ENCODE measurements around the gene SCAMP2. TPM values are rescaled to one million over a fixed set of nuclear protein-coding genes. Genes with fewer than 3 reads are reported as not detected.

SCAMP2 gene
- total and polyA plus RNA-seq, 4 donors = 21.7 to 42.5 (median 29.1) TPM

DNA sequence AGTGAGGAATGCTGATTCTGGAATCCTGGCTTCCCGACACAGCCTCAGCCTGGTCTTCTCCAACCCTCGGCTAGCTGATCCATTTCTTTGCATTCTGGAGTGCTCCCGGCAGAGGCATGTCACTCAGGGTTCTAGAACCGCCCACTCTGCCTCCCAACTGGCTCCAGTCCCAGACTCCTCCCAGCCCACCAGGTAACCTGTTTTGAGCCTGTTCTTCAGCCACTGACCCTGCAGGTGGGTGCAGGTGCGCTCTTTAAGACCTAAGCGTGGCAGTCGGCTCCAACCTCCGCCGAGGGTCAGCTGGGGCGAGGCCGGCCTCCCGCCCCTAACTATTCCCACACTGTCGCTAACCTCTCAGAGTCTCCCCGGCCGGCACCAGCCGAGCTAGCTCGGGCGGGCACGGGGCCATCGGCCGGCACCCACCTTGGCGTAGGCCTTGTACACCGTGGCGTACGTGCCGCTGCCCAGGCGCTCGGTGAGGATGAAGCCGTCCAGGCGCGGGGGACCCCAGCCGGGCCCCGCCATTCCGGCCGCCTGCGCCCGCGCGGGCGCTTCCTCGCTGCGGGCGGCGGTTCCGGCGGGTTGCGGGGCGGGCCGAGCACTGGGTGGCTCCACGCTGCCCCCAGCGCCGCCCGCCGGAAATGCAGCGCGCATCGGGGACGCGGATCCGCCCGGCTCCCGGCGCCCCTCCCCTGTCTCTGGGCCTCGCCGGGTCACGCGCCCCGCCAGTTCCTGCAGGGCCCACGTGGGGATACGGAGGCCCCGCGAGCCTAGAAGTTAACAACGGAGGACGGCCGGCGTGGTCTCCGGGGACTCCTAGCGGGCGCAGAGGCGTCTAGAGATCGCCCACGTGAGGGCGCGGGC lies 30.4 kb downstream of the SCAMP2 start, which contains the start of gene ULK3:
Gene ULK3 (minus strand): TSS at position 576 of the 864 bp plus-strand sequence. CDS start 51 bp downstream, at position 525.
- TF ChIP-seq YY1 (IDR thresholded peaks at IDR 0.05) (no peak), HNF4G (IDR thresholded peaks at IDR 0.05) (no peak), RAD21 (IDR thresholded peaks at IDR 0.05) (peak in 1 of 2 donors; percentile 36), FOXA2 (IDR thresholded peaks at IDR 0.05) (no peak), NR2F2 (IDR thresholded peaks at IDR 0.05) (no peak), GABPA (IDR thresholded peaks at IDR 0.05 in 1 of 2, conservative IDR thresholded peaks at IDR 0.05 in 1 of 2) (peak in 1 of 2 donors; percentile 74), ZBTB33 (IDR thresholded peaks at IDR 0.05) (no peak)
- TF ChIP-seq, protein P1, sequence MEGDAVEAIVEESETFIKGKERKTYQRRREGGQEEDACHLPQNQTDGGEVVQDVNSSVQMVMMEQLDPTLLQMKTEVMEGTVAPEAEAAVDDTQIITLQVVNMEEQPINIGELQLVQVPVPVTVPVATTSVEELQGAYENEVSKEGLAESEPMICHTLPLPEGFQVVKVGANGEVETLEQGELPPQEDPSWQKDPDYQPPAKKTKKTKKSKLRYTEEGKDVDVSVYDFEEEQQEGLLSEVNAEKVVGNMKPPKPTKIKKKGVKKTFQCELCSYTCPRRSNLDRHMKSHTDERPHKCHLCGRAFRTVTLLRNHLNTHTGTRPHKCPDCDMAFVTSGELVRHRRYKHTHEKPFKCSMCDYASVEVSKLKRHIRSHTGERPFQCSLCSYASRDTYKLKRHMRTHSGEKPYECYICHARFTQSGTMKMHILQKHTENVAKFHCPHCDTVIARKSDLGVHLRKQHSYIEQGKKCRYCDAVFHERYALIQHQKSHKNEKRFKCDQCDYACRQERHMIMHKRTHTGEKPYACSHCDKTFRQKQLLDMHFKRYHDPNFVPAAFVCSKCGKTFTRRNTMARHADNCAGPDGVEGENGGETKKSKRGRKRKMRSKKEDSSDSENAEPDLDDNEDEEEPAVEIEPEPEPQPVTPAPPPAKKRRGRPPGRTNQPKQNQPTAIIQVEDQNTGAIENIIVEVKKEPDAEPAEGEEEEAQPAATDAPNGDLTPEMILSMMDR (IDR thresholded peaks at IDR 0.05; ENCODE audit: low read depth, low read length, missing input control) = peak; percentile 85
- H3K9ac ChIP-seq (ENCODE audit: low read depth in 1 of 2, low read length in 2 of 2) = peak within 1 kb of the TSS; percentile 19 to 39
- no peaks in the 10 kb centered on the region for H3K9me3 ChIP-seq (ENCODE audit: control insufficient read depth in 4 of 4, low read length in 3 of 4)
- 1% methylated on average over 84 of the region's 84 CpGs for WGBS
- H3K27ac ChIP-seq (ENCODE audit: low read depth in 1 of 2, low read length in 2 of 2) = peak within 1 kb of the TSS; percentile 66 to 78
- no peaks in the 10 kb centered on the region for H3K27me3 ChIP-seq (ENCODE audit: control insufficient read depth in 4 of 4, insufficient read depth in 4 of 4, low read length in 3 of 4)
- H3K4me3 ChIP-seq (ENCODE audit: low read depth in 1 of 3, low read length in 3 of 3) = peak within 1 kb of the TSS; percentile 74 to 77 (median 74)
- peaks cover 3 to 18% (median 11%) of the 10 kb centered on the region in 4 donors for H3K4me1 ChIP-seq (ENCODE audit: control insufficient read depth in 4 of 4, insufficient read depth in 4 of 4, low read length in 3 of 4)
- DNase-seq (ENCODE audit: low spot score) = peak; percentile 94
- peaks cover 2 to 21% (median 7%) of the 10 kb centered on the region in 4 donors for H3K36me3 ChIP-seq (ENCODE audit: control insufficient read depth in 4 of 4, insufficient read depth in 3 of 4, low read depth in 1 of 4, low read length in 3 of 4)

- Histone ChIP-seq H3K4me3 (ENCODE audit: low read depth in 1 of 3, low read length in 3 of 3) (peak overlapping the region in 1 of 3 donors; percentile 74), H3K4me1 (ENCODE audit: control insufficient read depth in 4 of 4, insufficient read depth in 4 of 4, low read length in 3 of 4) (peaks cover 0 to 16% (median 8%) of the 10 kb centered on the region in 4 donors), H3K27me3 (ENCODE audit: control insufficient read depth in 4 of 4, insufficient read depth in 4 of 4, low read length in 3 of 4) (no peaks in the 10 kb centered on the region), H3K9me3 (ENCODE audit: control insufficient read depth in 4 of 4, low read length in 3 of 4) (no peaks in the 10 kb centered on the region), H3K36me3 (ENCODE audit: control insufficient read depth in 4 of 4, insufficient read depth in 3 of 4, low read depth in 1 of 4, low read length in 3 of 4) (peaks cover 5 to 20% (median 7%) of the 10 kb centered on the region in 4 donors), H3K27ac (ENCODE audit: low read depth in 1 of 2, low read length in 2 of 2) (no peak overlapping the region), H3K9ac (ENCODE audit: low read depth in 1 of 2, low read length in 2 of 2) (no peak overlapping the region)
- DNase-seq (ENCODE audit: low spot score) = no peak
- 91% methylated on average over 14 of the region's 14 CpGs for WGBS
- TF ChIP-seq, protein P2, sequence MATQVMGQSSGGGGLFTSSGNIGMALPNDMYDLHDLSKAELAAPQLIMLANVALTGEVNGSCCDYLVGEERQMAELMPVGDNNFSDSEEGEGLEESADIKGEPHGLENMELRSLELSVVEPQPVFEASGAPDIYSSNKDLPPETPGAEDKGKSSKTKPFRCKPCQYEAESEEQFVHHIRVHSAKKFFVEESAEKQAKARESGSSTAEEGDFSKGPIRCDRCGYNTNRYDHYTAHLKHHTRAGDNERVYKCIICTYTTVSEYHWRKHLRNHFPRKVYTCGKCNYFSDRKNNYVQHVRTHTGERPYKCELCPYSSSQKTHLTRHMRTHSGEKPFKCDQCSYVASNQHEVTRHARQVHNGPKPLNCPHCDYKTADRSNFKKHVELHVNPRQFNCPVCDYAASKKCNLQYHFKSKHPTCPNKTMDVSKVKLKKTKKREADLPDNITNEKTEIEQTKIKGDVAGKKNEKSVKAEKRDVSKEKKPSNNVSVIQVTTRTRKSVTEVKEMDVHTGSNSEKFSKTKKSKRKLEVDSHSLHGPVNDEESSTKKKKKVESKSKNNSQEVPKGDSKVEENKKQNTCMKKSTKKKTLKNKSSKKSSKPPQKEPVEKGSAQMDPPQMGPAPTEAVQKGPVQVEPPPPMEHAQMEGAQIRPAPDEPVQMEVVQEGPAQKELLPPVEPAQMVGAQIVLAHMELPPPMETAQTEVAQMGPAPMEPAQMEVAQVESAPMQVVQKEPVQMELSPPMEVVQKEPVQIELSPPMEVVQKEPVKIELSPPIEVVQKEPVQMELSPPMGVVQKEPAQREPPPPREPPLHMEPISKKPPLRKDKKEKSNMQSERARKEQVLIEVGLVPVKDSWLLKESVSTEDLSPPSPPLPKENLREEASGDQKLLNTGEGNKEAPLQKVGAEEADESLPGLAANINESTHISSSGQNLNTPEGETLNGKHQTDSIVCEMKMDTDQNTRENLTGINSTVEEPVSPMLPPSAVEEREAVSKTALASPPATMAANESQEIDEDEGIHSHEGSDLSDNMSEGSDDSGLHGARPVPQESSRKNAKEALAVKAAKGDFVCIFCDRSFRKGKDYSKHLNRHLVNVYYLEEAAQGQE (IDR thresholded peaks at IDR 0.05) = no peak
- TF ChIP-seq MAX (IDR thresholded peaks at IDR 0.05) = no peak
- no peak for TF ChIP-seq FOXA2 (IDR thresholded peaks at IDR 0.05)
- TF ChIP-seq HNF4G (IDR thresholded peaks at IDR 0.05) = no peak
- no peak for TF ChIP-seq SP1 (IDR thresholded peaks at IDR 0.05)
- no peak for TF ChIP-seq RXRA (IDR thresholded peaks at IDR 0.05)
- TF ChIP-seq RAD21 (IDR thresholded peaks at IDR 0.05) = no peak
- TF ChIP-seq GABPA (IDR thresholded peaks at IDR 0.05 in 1 of 2, conservative IDR thresholded peaks at IDR 0.05 in 1 of 2) = no peak
- TF ChIP-seq TAF1 (conservative IDR thresholded peaks at IDR 0.05) = no peak
- TF ChIP-seq ZBTB33 (IDR thresholded peaks at IDR 0.05) = no peak
- TF ChIP-seq HNF4A (conservative IDR thresholded peaks at IDR 0.05) = no peak
- no peak for TF ChIP-seq EGR1 (IDR thresholded peaks at IDR 0.05; ENCODE audit: low read depth in 2 of 2)
- TF ChIP-seq, protein P1 (IDR thresholded peaks at IDR 0.05; ENCODE audit: low read depth, low read length, missing input control) = no peak
- TF ChIP-seq, protein P3, sequence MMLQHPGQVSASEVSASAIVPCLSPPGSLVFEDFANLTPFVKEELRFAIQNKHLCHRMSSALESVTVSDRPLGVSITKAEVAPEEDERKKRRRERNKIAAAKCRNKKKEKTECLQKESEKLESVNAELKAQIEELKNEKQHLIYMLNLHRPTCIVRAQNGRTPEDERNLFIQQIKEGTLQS (IDR thresholded peaks at IDR 0.05) = no peak
- no peak for TF ChIP-seq JUND (IDR thresholded peaks at IDR 0.05)
Measured at GRCh38 chr15:74841891-74842373, 31.2 kb downstream of the SCAMP2 start.

All from liver (tissue), 9 donors.